HUES64 (cell line): ENCODE results near the gene C2CD4C.
A peak's percentile ranks its signal among the peaks of the same experiment; 100 is the strongest.
"Not testable (repeated sequence)": the region's sequence is repeated elsewhere in the genome, so short reads cannot be mapped to it uniquely, and the experiment has no call there.

ENCODE experiments used
- H3K27ac ChIP-seq: 2 replicates; pipeline ENCODE4 v1.7.0; 2013; ENCODE audit warnings: low read depth, low read length, inconsistent platforms
- H3K27me3 ChIP-seq: 2 replicates; pipeline ENCODE4 v1.6.1; 2013; ENCODE audit warnings: mild to moderate bottlenecking, low read length; ENCODE audit not compliant: insufficient read depth
- H3K36me3 ChIP-seq: 2 replicates; pipeline ENCODE4 v1.6.1; 2013; ENCODE audit warnings: mild to moderate bottlenecking, low read length; ENCODE audit not compliant: insufficient read depth
- H3K4me1 ChIP-seq: 2 replicates; pipeline ENCODE4 v1.6.1; 2013; ENCODE audit warnings: mild to moderate bottlenecking, low read length, moderate library complexity; ENCODE audit not compliant: insufficient read depth
- H3K4me3 ChIP-seq: 2 replicates; pipeline ENCODE4 v1.5.1; 2013; ENCODE audit warnings: mild to moderate bottlenecking, low read length, moderate library complexity
- H3K9ac ChIP-seq: 2 replicates; pipeline ENCODE4 v1.6.1; 2013; ENCODE audit warnings: mild to moderate bottlenecking, low read depth, low read length
- H3K9me3 ChIP-seq: 2 replicates; pipeline ENCODE4 v1.6.1; 2013; ENCODE audit warnings: low read depth, low read length; ENCODE audit not compliant: insufficient read depth
- WGBS: fragments of 150-250, 120-280 bp; methylation state at CpG from one replicate; pipeline ENCODE4 v1.1.7; 2013; ENCODE audit warnings: missing lambda C conversion rate; 5-methylcytosine and 5-hydroxymethylcytosine counted together

C2CD4C gene

GRCh38 chr19:394857-395256, 14.1 kb downstream of the C2CD4C start:
- not testable (repeated sequence) for H3K4me1 ChIP-seq, H3K4me3 ChIP-seq, H3K27ac ChIP-seq, H3K27me3 ChIP-seq, H3K9ac ChIP-seq, H3K36me3 ChIP-seq, H3K9me3 ChIP-seq
- WGBS, result 95% methylated on average over 1 of the region's 1 CpG

- not testable (repeated sequence) for H3K9me3 ChIP-seq, H3K36me3 ChIP-seq, H3K27me3 ChIP-seq, H3K4me3 ChIP-seq, H3K9ac ChIP-seq, H3K27ac ChIP-seq
- peaks cover 11% of the 10 kb centered on the region; the same call in 1 of the 2 replicates for H3K4me1 ChIP-seq
Measured at GRCh38 chr19:393560-393959, 15.4 kb downstream of the C2CD4C start.

DNA sequence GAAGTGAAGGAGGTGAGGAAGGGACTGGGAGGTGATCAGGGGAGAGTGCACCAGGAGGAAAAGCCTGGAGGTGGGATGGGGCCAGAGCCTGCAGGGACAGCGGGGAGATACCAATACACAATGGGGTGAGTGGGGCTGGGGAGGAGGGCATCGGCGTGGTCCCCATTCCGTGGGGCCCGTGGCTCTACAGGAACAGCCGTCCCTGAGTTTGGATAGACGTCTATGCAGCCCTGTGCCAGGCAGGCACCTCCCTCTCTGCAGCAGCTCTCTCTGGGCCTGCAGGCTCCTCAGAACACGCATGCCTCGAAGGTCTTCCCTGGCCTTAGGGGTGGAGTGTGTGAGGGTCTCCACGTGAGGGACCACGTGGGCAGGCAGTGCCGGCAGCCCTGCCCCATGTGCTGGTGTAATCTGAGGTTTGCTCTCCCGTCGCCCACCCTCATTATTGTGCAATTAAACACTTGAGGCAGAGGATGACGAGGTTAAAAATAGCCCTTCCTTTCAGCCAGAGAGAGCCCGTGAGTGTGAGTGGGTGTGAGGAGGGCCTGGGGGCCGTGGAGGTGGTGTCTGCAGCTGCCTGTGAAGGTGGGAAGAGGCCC, 16.5 kb downstream of the C2CD4C start:
- H3K4me1 ChIP-seq, result peaks cover 15% of the 10 kb centered on the region; the same call in 1 of the 2 replicates
- no peak overlapping the region for H3K9ac ChIP-seq
- WGBS, result 88% methylated on average over 17 of the region's 17 CpGs
- no peaks in the 10 kb centered on the region for H3K36me3 ChIP-seq
- no peak overlapping the region for H3K4me3 ChIP-seq
- H3K9me3 ChIP-seq, result peaks cover 4% of the 10 kb centered on the region
- H3K27ac ChIP-seq, result no peak overlapping the region
- no peaks in the 10 kb centered on the region for H3K27me3 ChIP-seq

- Histone ChIP-seq H3K9me3 (peaks cover 4% of the 10 kb centered on the region), H3K9ac (no peak overlapping the region)
- WGBS, result 92% methylated on average over 30 of the region's 30 CpGs
Measured at GRCh38 chr19:391726-392374, 17.1 kb downstream of the C2CD4C start.

GRCh38 chr19:391207-391557, 17.8 kb downstream of the C2CD4C start:
- 91% methylated on average over 2 of the region's 2 CpGs for WGBS
- H3K9me3 ChIP-seq, result peaks cover 4% of the 10 kb centered on the region
- no peak overlapping the region for H3K27ac ChIP-seq

More at GRCh38 chr19:391726-392374, 17.1 kb downstream of the C2CD4C start:
- H3K4me3 ChIP-seq, result no peak overlapping the region
- peaks cover 17% of the 10 kb centered on the region; the same call in 1 of the 2 replicates for H3K4me1 ChIP-seq
- no peaks in the 10 kb centered on the region for H3K27me3 ChIP-seq
- H3K36me3 ChIP-seq, result no peaks in the 10 kb centered on the region
- no peak overlapping the region for H3K27ac ChIP-seq

DNA sequence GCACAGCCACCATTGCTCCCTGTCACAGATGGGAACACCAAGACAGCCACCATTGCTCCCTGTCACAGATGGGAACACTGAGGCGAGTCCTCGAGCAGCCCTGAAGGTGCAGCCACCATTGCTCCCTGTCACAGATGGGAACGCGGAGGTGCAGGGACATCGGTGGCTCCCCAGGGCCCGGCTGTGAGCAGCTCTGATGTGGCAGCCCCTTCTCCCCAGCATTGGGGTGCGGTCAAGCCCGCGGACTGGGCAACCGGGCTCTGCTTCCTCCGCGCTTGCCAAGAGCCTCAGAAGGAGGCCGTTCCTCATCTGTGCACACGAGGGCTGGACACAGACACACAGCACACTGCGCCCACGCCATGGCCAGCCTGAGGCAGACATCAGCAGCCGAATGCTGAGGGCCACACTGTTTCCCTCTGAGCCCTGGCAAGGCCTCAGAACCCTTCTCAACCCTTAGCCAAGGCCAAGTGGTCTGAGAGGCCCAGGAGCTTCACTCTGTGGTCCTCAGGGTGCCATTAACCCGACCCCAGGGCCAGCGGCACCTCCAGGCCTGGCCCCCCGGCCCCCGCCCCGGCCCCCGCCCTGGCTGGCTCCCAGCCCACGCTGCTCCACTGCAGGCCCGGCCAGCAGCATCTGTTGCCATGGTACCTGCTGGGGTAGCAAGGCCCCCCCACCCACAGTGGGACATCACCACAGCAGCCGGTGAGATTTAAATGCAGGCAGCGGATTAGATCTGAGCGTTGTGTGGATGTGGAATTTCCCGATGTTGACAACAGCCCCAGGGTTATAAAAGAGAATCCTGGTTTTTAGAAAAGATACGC, 18.4 kb downstream of the C2CD4C start:
- no peak overlapping the region for H3K9ac ChIP-seq
- H3K36me3 ChIP-seq, result no peaks in the 10 kb centered on the region
- H3K27ac ChIP-seq, result no peak overlapping the region
- H3K9me3 ChIP-seq, result peaks cover 2% of the 10 kb centered on the region
- no peak overlapping the region for H3K4me3 ChIP-seq
- peaks cover 21% of the 10 kb centered on the region for H3K4me1 ChIP-seq
- H3K27me3 ChIP-seq, result no peaks in the 10 kb centered on the region
- WGBS, result 96% methylated on average over 30 of the region's 30 CpGs

More at GRCh38 chr19:391207-391557, 17.8 kb downstream of the C2CD4C start:
- Histone ChIP-seq H3K9ac (no peak overlapping the region), H3K4me1 (peaks cover 20% of the 10 kb centered on the region), H3K36me3 (no peaks in the 10 kb centered on the region), H3K27me3 (no peaks in the 10 kb centered on the region), H3K4me3 (no peak overlapping the region)

DNA sequence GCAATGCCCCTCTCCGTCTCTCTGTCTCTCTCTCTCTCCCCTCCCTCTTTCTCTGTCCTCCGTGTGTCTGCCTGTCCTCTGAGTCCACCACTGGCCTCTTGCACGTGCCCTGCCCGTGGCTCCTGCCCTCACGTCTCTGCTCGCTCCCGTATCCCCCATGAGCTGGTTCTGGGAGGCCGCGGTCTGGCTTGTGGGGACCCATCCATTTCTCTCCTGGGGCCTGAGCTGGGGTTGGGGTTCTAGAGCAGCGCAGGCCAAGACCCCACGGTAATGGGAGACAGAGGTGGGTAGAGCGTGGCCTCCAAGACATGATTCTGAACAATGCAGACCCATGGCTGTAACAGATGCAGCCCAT, 19.0 kb downstream of the C2CD4C start:
- no peak overlapping the region for H3K27ac ChIP-seq
- H3K4me1 ChIP-seq, result peaks cover 21% of the 10 kb centered on the region
- 90% methylated on average over 12 of the region's 12 CpGs for WGBS
- H3K27me3 ChIP-seq, result no peaks in the 10 kb centered on the region
- no peaks in the 10 kb centered on the region; the same call in 1 of the 2 replicates for H3K9me3 ChIP-seq
- H3K9ac ChIP-seq, result no peak overlapping the region
- no peak overlapping the region for H3K4me3 ChIP-seq
- no peaks in the 10 kb centered on the region for H3K36me3 ChIP-seq

DNA sequence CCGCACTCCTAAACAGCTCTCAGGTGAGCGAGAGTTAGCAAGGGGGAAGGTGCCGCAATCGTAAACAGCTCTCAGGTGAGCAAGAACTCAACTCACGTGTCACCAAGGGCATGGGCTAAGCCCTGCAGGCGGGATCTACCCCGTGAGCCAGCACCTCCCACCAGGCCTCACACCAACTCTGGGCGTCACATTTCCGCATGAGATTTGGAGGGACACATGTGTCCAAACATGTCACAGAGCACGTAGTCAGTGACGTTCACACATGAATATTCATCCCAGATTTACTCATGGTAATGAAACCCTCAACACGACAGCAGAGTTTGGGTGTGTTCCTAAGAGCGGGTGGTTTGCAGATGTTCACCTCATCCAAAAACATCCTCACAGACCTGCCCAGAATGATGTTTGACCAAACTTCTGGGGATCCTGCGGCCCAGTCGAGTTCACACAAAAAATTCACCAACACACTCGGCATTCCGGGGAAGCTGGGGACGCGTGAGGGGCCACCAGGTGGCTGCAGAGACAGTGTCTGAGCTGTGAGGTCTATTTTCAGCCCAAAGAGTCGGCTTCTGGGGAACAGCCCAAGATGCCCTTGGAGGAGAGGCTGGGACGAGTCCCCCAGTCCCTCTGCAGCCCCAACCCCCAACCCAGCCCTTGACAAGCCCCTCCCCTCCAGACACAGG, 19.6 kb downstream of the C2CD4C start:
- Histone ChIP-seq H3K27me3 (no peaks in the 10 kb centered on the region), H3K4me3 (no peak overlapping the region), H3K9me3 (no peaks in the 10 kb centered on the region; the same call in 1 of the 2 replicates), H3K4me1 (peaks cover 24% of the 10 kb centered on the region), H3K27ac (no peak overlapping the region), H3K9ac (no peak overlapping the region), H3K36me3 (no peaks in the 10 kb centered on the region)
- WGBS, result 82% methylated on average over 21 of the region's 21 CpGs

- Histone ChIP-seq H3K27ac (no peak overlapping the region), H3K27me3 (no peaks in the 10 kb centered on the region)
- WGBS, result 88% methylated on average over 17 of the region's 17 CpGs
Measured at GRCh38 chr19:388691-389090, 20.3 kb downstream of the C2CD4C start.

GRCh38 chr19:387777-388176, 21.2 kb downstream of the C2CD4C start:
- no peaks in the 10 kb centered on the region for H3K36me3 ChIP-seq
- 87% methylated on average over 17 of the region's 21 CpGs for WGBS
- H3K4me3 ChIP-seq, result no peak overlapping the region
- peak overlapping the region; percentile 71; the same call in 1 of the 2 replicates for H3K27ac ChIP-seq
- H3K4me1 ChIP-seq, result peaks cover 28% of the 10 kb centered on the region
- H3K9ac ChIP-seq, result no peak overlapping the region
- H3K27me3 ChIP-seq, result no peaks in the 10 kb centered on the region
- H3K9me3 ChIP-seq, result no peaks in the 10 kb centered on the region

More at GRCh38 chr19:388691-389090, 20.3 kb downstream of the C2CD4C start:
- no peaks in the 10 kb centered on the region for H3K36me3 ChIP-seq
- H3K4me3 ChIP-seq, result no peak overlapping the region
- H3K4me1 ChIP-seq, result peaks cover 28% of the 10 kb centered on the region
- no peaks in the 10 kb centered on the region for H3K9me3 ChIP-seq
- H3K9ac ChIP-seq, result no peak overlapping the region
